HPDE6-E6E7 (cell line): ENCODE results near the gene KIFAP3.
A peak's percentile ranks its signal among the peaks of the same experiment; 100 is the strongest.

Source experiments
- DNase-seq: peaks from one replicate; pipeline ENCODE4 v3.0.0; 2011; ENCODE audit warnings: missing footprints; ENCODE audit errors: extremely low spot score

Gene KIFAP3

DNA sequence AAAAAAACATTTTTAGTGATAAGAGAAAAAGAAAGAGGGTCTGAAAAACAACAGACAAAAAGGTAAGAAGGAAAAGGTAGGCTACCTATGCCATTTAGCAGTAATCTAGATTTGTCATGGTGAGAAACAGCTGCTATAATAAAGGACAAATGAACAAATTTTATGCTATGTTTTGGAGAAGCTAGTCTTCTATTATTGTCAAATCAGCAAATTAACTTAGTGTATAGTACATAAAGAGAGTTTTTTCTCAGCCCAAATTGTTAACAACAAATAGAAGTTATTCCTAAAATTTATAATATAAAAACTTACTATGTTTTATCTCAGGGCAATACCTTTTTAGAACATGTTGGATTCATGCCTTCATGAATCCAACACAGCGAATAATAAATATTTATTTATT lies 88.7 kb downstream of the KIFAP3 start:
- no peak for DNase-seq

DNA sequence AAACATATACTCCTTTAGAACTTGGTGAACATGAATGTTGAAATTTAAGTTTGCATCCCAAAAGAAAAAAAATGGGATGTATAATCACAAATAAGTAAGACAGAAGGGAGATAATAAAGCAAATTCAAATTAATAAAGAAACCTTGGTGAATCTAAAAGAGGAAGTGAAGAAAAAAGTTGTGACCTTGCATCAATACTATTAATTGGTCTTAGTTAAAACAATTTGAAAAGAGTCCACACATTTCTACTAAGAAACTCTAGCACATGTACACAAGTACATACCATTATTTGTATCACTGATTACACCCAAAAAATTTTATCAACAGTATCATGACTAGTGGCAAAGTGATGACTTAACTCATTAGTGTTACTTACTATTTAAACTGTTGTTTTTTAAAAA lies 100.4 kb downstream of the KIFAP3 start:
- DNase-seq: no peak

DNA sequence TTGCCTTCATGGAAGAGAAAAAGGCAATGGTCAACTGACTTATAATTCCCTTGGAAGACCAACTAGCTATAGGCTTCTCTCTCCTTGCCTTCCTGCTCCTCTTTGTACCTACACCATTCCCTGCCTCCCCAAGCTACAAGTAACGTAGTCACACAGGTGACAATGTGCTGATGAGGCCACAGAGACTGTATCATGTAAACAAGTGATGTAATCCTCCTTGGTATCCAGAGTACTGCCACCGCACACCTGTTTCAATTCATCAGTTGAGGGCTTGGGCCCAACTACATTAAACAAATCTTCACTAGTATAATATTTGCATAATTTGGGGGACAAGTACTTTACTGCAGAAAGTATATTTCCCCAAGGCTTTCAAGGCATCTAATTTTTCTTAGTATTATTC lies 104.4 kb downstream of the KIFAP3 start:
- no peak for DNase-seq

DNA sequence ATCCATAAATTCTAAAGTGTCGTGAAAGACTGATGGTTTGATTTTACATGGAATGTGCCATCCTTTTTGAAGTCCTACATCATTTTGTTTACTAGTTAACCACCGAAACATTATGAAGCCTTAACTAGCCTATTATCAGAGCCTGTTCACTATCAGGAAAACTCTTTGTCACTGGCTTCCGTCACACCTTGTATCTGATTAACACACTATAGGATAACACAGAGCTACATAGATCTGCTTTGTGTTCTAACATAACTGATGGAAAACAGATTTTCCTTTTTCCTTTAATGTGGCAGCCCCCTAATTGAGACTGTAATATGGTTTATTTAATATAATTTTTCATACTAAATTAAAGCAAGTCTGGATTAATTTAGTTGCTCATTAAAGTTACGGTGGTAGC lies 106.3 kb downstream of the KIFAP3 start:
- no peak for DNase-seq

DNA sequence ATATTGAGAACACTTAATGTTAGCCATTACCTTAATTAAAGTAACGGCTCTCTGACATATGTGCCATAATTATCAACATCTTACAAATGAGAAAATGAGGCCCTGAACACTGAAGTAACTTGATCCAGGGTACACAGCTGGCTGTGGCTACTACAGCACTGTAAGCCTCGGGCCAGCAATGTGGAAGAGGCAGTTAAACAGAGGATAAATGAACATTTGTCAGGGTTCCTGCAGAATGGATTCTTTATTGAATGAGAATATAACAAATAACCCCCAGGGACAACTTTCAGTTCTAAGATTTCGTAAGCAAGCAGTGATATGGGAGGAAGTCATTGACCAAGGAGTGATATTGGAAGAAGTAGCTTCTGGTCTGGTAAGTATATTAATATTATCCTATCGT lies 110.3 kb downstream of the KIFAP3 start:
- no peak for DNase-seq

DNA sequence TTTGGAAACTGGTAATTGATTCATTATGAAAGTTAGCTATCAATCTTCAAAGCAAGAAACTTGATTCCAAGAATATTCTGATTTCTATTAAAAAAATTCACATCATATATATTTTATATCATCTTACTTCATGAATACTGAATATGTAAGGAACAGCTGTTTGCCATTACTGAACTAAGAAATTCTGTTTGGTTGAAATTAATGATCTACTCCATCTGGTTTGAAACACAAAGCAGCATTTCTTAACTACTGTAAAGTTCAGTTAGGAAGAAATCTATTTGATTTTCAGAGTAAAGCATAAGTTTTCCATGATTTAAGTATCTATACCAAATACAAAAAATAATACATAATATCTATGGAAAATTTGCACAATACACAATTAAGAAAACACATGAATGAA lies 114.8 kb downstream of the KIFAP3 start:
- no peak for DNase-seq

DNA sequence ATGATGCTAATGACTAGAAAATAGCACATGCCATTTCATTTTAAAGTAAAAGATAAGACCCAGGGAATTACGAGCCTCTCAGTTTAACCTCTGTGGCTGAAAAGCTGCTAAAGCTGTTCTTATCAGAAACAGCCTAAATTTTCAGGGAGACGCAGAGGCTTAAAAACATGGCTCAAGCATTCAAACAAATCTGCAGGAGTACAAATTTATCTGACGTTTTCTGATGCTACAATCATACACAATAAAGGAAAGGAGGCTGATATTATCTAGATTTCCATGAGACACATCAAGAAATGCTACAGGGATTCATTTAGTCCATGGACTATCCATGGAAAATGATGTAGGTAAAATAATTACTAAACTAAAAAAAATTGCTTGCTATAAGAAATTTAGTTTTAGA lies 115.5 kb downstream of the KIFAP3 start:
- no peak for DNase-seq

DNA sequence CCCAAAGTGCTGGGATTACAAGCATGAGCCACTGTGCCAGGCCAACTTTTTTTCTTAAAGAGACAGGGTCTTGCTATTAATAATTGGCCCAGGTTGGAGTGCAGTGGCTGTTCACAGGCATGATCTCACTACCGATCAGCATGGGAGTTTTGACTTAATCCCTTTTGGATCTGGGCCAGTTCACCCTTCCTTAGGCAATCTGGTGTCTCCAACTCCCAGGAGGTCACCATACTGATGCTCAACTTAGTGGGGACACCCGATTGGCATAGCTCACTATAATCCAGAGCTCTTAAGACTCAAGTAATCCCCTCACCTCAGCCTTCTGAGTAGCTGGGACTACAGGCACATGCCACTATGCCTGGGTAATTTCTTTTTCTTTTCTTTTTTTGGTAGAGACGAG lies 116.6 kb downstream of the KIFAP3 start:
- DNase-seq: no peak

DNA sequence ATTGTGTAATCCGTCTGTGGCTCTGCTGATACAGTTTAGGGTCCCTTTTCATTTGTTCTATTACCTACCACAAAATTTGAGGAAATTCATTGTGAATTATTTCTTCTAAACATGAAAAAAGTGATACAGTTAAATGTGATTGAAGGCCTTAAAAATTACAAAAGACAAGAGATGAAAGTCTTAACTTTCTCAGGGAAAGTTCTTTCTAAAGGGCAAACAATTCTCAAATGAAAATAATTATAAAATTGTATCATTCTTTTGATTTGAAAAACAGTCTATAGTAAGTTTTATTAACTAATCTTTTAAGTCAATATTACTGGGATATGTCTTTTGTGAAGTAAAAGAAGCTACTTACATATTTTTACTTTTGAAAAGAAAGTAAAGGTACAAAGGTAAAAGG lies 123.4 kb downstream of the KIFAP3 start:
- DNase-seq: no peak

- no peak for DNase-seq
Observed at GRCh38 chr1:169949139-169949538, 125.4 kb downstream of the KIFAP3 start.

DNA sequence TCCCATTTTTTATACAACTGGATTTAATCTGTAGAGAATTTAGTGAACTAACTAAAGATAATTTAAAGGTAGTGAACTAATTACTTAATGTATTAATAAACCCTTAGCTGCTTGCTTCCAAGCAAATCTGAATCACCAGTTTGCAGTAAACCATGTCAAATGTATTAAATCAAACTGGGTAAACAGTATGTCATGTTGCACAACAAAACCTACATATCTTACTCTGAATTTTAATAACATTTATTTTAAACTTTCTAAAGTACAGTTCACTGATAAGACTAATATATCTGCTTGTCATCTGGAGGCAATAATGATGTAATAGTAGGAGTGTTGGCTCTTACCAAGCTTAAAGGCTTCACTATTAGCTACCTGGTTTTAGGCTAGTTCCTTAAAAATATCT lies 128.3 kb downstream of the KIFAP3 start:
- DNase-seq: no peak

DNA sequence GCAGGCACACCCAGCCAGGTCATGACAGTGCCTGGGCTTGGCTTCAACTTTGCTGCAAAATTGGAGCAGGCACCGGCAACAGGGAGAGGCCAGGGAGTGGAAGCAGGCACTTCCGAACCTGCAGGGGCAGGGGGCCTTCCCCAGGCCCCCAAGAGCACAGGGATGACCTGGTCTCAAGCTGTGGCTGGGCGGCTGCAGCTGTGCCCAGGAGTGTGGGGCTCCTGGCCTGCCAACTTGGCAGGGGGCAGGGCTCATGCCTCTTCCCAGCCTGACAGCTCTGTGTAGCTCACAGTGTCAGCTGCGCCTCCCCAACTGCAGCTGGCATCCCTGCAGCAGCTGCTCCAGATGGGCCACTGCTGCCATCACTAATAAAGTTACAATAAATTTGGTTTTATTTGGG lies 129.3 kb downstream of the KIFAP3 start:
- DNase-seq: no peak

DNA sequence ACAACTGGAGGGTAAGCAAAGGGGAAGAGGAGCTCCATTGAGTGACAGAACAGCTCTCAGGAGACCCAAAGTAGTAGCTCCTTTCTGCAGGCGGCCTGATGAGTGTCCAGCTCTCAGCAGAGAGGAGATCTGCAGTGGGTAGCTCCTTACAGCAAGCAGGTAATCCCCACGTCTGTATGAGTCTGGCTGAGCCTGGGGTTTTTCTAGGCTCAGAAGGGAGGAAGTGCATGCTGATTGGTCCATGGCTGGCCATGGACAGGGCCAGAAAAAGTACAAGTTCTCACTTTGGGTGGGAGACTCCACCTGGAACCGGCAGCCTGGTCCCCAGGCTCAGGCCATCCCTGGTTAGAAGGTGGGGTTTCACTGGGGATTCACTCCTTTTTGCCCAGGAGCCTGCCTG lies 129.9 kb downstream of the KIFAP3 start:
- DNase-seq: no peak

DNA sequence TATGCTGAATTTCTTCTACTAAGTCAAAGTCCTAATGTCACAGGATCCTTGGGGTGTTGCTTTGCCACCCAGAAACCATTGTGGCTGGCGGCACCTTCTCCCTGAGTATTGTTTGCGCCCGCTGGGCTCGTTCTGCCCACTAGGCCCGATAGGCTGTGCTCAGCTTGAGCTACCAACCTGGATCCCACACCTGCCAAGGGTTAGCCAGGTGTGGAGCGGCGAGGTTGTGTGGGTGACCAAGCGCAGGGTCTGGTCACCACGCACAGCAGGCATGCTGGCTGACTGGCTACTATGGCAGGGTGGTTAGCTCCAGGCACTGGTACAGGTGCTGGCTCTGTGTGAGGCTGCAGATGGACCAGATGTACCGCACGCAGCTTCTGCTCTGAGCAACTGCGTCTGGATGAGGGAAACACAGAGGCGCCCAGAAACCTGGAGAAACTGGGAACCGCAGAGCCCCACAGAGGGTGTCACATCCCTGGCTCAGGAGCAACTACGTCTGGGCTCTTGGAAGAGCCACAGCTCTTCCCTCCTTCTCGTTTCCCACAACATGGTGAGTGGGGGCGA lies 130.4 kb downstream of the KIFAP3 start:
- DNase-seq: no peak

DNA sequence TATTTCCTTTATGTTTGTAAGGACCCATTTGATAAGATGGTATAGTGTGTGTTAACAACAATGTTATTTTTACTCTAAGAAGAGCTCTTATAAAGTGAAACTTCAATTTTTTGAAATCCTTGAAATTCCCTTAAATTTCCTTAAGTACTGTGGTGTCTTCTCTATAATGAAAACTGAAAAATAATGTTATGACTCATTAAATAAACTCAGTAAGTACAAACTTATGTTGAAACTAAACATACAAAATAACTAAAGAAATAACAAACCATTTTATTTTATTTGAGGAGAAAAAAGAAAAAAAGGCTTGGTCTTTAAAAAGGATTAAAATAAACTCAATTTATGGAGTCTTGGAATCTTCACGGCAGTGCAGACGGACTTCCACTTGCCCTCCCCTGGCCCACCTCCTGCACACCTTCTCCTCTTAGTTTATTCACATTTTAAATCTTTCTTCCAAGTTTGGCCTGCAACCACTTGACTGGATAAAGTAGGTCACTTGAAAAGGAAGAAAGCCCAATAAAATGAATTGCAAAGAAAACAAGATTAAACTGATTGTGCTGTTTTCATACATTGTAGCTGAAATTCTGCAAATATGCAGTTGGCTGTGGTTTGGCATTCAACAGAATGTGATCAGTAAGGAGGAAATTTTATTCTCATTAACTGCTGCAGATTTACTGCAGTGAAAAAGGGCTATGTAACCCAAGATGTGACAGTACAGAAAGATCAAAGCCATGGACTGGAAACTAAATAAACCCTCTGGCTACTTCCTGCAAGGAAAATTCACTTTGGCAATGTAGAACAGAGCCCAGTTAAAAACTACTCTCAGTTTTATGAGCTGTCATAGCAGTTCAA lies 132.3 kb downstream of the KIFAP3 start:
- no peak for DNase-seq

GRCh38 chr1:169933984-169934725 lies 140.3 kb downstream of the KIFAP3 start:
- no peak for DNase-seq

- no peak for DNase-seq
Observed at GRCh38 chr1:169931795-169932231, 142.7 kb downstream of the KIFAP3 start.

DNA sequence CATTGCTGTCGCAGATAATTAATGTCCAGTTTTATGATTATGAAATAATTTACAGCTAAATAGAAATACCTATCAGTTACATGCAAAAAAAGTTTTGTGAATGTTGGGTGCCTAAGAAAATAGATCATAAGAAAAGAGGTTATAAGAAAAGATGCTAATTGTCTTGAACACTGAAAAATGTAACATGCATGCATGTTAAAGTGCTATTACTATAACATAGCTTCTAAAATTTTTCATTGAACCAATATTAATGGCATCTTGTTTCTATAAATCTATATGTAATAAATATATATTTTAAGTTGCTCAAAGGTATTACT lies 145.3 kb downstream of the KIFAP3 start:
- no peak for DNase-seq

GRCh38 chr1:169928438-169929209 lies 145.9 kb downstream of the KIFAP3 start:
- DNase-seq: peak; percentile 15

GRCh38 chr1:169925505-169926482 lies 148.7 kb downstream of the KIFAP3 start:
- no peak for DNase-seq

GRCh38 chr1:169924829-169925228 lies 149.7 kb downstream of the KIFAP3 start:
- no peak for DNase-seq
